ENCODE results near the gene IL20RA. TPM values are rescaled to one million over a fixed set of nuclear protein-coding genes. Genes with fewer than 3 reads are reported as not detected.
"Not testable (repeated sequence)": the region's sequence is repeated elsewhere in the genome, so short reads cannot be mapped to it uniquely, and the experiment has no call there.

IL20RA gene
- total RNA-seq, 1 donor from 2014 or later: 9.1 TPM

DNA sequence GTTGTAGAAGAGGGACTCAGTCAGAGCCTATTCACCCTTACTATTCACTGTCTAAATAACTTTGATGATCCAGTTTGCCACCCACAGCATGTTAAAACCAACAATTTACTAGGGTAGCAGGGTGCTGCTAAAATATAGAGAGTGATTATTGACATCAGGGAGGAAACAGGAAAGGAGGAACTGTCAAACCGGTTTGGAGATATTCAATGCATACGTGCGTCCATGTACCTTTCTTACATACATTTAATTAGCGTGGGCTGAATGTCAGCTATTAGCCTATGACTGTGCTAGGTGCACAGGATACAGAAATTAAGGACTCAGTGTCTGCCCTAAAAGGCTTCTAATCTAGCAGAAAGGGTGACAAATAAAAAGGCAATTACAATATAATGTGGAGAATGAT lies 57.2 kb downstream of the IL20RA start:
- DNase-seq (no peak), ATAC-seq (ENCODE audit: poor library complexity) (no peak)
- intact Hi-C loops (cut with DNase I): no loop called here

DNA sequence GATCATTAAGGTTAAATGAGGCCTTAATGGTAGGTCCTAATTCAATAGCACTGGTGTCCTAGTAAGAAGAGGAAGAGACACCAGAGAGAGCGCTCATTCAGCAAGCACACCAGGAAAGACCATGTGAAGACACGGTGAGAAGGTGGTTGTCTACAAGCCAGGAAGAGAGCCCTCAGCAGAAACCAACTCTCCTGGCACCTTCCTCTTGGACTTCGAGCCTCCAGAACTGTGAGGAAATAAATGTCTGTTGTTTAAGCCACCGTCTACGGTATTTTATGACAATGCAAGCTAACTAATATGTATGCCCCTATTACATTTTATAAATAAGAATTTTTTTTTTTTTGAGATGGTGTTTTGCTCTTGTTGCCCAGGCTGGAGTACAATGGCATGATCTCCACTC lies 59.3 kb downstream of the IL20RA start:
- intact Hi-C loops (cut with DNase I): no loop called here
- DNase-seq (no peak), ATAC-seq (ENCODE audit: poor library complexity) (no peak)

DNA sequence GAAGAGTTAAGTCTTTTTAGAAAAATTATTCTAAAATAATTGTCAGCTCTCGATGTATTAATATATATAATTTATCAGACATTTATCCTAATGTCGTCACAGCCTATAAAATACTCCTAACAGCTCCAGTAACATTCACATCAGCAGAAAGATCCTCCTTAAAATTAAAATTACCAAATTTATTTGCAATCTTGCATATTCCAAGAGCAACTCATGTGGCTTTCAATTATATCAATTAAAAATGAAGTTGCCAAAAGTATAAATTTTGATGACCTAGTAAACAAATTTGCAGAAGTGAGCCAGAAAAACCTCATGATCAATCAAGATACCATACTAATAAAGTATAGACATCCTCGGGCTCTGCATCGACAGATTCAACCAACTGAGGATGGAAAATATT lies 60.2 kb downstream of the IL20RA start:
- DNase-seq: no peak
- intact Hi-C loops (cut with DNase I): no loop called here
- ATAC-seq (ENCODE audit: poor library complexity): no peak

DNA sequence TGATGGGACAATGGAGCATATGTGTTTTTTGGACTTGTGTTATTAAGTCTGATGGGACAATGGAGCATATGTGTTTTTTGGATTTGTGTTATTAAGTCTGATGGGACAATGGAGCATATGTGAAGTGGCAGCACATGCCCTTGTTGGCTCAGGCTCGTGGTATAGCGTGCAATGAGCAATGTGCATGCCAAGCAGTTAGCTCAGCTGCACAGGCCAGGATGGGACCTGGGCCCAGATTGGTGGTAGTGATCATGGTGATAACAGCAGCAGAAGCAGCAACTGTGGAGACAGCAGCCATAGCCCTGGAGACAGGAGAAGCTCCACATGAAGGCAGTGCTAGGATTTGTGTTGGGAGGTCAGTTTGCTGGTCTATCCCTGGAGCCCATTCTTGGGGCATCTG lies 61.1 kb downstream of the IL20RA start:
- ATAC-seq (ENCODE audit: poor library complexity): peak; percentile 75
- peak; percentile 49 for DNase-seq
- intact Hi-C loops (cut with DNase I): no loop called here

DNA sequence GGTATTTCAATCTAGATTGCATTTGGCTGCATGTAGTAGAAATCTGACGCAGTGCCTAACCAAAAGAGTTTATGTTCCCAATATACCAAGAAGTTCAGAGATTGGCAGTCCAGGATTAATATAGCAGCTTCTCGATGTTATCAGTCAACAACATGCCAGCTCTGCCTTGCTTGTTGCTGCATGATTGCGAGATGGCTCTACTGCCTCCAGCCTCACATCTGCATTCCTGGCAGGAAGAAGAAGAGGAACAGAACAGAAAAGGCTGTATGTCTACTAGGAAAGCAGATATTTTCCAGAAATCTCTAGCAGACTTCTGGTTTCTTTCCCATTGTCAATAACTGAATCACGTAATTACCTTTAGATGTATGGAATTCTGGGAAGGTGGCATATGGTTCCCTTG lies 61.8 kb downstream of the IL20RA start:
- intact Hi-C loops (cut with DNase I): no loop called here
- DNase-seq (no peak), ATAC-seq (ENCODE audit: poor library complexity) (peak; percentile 64)

DNA sequence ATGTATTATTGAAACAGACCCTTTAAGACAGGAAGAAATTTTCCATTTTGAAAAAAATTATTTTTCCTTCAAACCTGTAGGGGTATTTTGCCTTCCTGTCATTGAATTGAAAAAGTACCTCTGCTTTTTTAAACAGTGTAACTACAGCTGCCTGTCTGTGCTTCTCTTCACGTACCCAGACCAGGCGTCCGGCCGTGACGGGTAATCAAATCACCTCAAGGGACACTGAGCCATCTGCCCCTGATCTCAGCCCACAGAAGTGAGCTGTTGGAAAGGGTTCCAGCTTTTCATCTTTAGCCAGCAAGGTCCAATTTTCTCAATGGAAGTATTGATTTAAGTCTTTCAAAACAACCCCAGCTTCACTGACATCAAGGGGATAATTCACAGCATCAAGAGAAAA lies 64.7 kb downstream of the IL20RA start:
- DNase-seq (no peak), ATAC-seq (ENCODE audit: poor library complexity) (no peak)
- intact Hi-C loops (cut with DNase I): no loop called here

DNA sequence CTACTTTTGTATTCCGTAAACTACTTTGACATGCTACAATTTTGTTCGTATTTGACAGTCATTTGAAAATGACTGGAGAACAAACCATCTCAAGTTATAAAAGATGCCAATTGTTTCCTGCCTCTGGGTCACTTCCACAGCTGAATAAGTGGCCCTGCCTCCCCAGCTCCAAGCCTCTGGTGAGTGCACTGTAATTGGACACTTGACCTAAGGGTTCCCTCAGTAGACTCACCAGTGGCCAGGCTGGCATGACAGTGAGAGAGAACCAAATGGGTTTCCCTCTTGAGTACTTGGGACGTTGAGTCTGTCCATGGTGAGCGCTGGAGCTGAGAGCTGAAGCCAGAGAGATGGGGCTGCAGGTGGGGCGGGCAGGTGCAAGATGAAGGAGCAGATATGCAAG lies 65.6 kb downstream of the IL20RA start:
- ATAC-seq (ENCODE audit: poor library complexity) (no peak), DNase-seq (no peak)
- intact Hi-C loops (cut with DNase I): no loop called here

DNA sequence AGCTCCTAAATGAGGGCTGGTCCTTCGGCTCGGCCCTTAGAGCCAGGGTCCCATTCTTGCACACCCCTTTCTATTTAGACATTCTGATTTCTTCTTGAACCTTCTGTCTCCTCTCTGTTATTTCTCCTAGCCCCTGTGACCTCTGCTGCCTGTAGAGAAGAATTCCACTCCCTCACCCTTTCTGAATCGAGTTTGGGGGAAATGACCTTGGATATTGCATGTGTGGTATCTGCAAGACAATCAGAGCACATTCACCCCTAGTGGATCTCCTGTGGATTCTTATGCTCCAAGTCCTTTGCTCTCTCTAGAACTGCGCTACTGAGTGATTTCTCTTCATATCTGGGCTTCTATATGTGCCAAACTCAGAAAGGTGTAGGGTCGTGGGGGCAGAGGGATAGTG lies 67.7 kb downstream of the IL20RA start:
- ATAC-seq (ENCODE audit: poor library complexity) (no peak), DNase-seq (no peak)
- intact Hi-C loops (cut with DNase I): no loop called here

DNA sequence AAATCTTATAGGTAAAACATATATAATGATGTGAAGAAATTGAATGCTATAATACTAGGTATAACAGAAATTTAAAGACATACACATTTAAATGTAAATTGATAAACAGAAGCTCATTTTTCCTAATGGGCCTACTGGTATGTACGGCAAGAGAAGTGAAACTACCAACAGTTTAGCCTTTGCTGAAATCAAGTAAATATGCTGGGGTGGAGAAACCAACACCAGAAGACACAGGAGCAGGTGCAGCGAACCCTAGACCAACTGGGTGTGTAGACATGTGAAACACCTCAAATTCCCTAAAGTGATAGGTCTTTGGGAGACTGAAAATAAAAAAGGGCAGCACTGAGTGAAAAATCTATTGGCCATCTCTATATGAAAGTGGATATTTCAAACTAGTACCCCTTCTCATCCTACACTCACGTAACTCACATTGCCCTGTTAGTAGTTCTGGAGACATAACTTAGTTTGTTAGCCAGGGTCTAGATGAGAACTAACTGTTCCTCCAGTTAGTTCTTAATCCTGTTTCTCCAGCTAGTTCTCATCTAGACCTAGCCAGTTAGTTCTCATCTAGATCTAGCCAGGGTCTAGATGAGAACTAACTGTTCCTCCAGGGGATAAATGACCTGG lies 69.6 kb downstream of the IL20RA start:
- intact Hi-C loops (cut with DNase I): no loop called here
- no peak for ATAC-seq (ENCODE audit: poor library complexity)

DNA sequence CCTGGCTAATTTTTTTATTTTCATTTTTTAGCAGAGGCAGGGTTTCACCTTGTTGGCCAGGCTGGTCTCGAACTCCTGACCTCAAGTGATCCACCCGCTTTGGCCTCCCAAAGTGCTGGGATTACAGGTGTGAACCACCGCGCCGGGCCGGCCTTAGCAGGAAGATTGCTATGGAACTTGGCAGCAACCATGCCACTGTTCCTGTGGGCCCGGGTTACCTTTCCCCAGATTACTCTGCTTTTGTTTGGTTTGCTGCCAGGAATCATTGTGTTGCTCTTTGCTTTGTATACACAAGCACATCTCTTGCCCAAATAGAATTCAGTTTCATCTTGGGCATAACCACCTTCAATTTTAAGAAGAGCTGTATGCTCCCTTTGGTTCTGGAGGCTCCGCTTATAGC lies 71.0 kb downstream of the IL20RA start:
- intact Hi-C loops (cut with DNase I); ATAC-seq (ENCODE audit: poor library complexity); DNase-seq: not testable (repeated sequence)

More for the DNA sequence above, 69.6 kb downstream of the IL20RA start:
- DNase-seq: no peak

DNA sequence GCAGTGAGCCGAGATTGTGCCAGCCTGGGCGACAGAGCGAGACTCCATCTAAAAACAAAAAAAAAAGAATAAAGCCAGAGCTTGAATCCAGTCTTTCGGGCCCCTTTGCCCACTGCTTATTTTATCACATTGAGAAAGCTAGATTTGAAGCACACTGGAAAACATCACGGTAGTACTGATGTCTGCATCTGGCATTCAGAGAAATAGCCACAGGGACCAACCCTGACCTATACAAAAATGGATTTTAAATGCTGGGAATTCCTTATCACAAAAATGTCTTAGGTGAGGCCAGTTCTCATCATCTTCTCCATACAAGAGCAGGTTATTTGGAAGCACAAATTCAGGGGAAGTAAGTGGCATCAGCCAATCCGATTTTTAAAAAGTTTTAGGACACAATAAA lies 73.2 kb downstream of the IL20RA start:
- intact Hi-C loops (cut with DNase I): no loop called here
- no peak for DNase-seq

DNA sequence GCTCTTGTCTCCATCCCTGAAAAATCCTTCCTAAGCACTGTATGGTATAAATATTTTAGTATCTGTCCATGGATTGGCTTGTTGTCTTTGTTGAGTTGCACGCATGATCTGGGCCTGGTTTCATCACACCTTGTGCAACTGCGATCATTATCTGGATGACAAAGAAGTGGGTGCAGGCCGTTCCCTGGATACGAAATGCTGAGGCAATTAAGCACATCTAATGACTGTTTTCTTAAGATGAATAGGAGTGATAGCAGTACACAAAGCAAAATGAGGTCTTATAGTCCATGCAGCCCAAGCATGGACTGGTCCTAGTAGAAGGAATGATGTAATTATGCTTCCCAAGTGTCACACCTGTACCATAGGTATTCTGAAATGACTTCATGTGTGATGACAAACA lies 74.8 kb downstream of the IL20RA start:
- intact Hi-C loops (cut with DNase I): no loop called here
- DNase-seq (no peak), ATAC-seq (ENCODE audit: poor library complexity) (no peak)

More for the DNA sequence above, 73.2 kb downstream of the IL20RA start:
- no peak for ATAC-seq (ENCODE audit: poor library complexity)

DNA sequence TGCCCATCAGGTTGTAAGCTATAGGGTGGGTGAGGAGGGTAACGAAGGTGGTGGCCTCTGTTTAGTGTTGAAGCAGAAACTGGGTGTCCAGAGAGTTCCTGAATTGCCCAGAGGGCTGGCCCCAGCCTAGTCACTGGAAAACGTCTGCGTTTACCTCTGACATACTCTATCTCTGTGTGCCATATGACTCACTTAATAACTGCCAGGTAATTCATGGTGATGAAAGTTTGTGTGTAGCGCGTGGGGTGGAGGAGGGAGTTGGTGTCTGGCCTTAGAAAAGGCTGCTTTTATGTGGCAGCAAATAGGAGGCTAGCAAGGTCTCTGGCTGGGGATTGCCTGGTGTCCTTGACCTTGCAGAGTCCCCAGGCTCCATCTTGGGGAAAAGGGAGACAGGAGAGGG lies 75.3 kb downstream of the IL20RA start:
- DNase-seq (peak; percentile 49), ATAC-seq (ENCODE audit: poor library complexity) (peak; percentile 77)
- intact Hi-C loops (cut with DNase I): no loop called here

DNA sequence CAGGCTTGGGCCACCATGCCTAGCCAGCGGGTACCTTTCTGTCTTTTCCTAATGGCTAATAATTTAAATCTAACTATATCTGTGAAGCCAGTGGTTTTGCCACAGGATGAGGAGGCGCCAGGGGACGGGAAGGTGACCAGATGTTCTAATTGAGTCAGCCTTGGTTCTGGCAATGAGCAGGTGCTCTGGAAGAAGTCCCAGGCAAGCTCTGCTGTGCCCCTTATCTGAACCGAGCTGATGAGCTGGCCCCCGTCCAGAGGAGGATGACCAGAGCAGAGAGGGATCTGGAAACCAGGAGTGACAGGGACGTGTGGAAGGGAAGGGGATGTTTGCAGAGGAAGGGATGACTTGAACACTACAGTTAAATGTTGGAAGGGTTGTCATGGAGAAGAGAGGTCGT lies 75.9 kb downstream of the IL20RA start:
- intact Hi-C loops (cut with DNase I): no loop called here
- ATAC-seq (ENCODE audit: poor library complexity) (peak; percentile 86), DNase-seq (peak; percentile 86)

DNA sequence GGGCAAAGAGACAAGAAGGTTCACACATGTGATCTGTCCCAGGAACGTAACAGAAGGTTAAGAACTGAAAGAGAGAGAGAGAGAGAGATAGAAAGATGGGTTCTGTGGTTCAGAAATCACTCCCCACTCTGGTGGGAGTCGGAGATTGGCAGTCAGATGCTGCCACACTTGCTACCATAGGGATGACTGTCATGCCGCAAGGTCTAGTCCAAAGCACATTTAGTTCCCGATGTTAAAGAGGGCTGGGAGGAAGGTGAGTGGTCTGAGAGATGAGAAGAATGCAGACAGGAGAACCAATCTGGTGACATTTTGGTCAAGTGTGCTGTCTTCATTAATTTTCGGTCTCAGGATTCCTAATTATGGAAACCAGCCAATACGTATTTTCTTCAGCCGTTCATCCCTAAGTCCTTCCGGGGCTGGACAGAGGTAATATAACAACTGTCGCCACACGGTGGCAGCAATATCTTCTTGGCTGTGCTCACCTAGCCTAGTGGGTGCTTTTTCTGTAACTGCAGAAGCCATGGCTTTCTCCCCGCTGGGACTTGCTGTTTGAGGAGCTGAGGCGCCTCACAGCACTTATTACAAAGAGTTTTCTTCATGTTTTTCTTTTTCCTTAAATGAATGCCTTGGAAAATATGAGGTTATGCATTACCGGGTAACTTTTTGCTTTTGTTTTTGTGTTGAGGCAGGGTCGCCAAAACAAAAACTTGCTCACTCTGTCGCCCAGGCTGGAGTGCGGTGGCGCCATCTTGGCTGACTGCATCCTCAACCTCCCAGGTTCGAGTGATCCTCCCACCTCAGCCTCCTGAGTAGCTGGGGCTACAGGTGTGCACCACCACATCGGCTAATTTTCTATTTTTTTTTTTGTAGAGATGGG lies 76.7 kb downstream of the IL20RA start:
- intact Hi-C loops (cut with DNase I): no loop called here
- DNase-seq (peak; percentile 80), ATAC-seq (ENCODE audit: poor library complexity) (peak; percentile 75)

DNA sequence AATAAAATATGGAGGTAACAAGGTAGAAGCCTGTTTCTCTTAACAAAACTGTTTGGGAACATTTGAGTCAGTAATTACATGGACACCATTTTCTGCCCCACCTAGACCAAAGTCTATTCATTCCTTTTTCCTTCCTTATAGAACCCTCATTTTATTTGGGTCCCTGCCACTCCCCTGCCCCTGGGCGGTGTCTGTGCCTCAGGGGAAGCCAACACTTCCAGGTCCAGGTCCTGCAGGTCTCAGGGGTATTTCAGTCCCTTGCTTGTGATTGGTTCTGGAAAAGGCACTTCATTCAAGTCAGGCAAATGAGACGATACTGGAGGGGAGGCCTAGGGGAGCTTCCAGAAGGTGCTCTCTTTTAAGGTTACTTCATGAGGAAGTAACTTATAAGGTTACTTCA lies 80.4 kb downstream of the IL20RA start:
- ATAC-seq (ENCODE audit: poor library complexity) (no peak), DNase-seq (no peak)
- intact Hi-C loops (cut with DNase I): no loop called here

DNA sequence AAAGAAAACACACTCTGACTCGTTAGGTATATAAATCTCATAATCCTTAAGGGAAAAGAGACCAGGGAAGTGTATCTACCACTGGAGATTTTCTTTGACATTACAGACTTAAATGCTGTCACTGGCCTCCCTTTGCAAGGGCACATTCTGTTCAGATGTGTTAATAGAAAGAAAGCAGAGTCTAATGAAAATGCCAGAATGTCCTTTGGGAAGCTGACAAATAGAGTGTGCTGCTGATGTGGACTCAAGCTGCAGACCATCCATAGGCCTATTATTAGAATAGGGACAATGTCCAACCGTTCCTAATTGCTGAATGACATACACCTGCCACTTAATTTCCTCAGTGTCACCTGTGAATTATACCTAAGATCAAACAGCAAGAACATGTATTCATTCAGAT lies 81.5 kb downstream of the IL20RA start:
- intact Hi-C loops (cut with DNase I): no loop called here
- peak; percentile 86 for ATAC-seq (ENCODE audit: poor library complexity)

DNA sequence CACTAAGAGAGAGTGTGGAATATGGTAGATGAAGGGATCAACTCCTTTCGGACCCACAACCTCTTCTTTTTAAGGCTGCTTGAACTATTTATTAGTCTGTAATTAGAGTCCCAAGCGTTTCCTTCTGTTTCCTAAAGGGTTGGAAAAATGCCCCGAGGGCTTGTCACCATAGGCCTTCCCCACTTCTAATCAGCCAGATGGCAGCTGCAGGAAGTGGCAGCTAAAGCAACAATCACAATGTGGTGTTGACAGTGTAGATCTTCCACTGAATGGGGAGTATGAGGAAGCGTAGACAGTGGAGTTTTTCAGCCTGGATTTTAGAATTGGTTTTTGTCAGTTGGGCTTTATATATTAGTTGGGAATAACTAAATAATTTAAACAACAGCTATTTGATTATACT lies 82.1 kb downstream of the IL20RA start:
- DNase-seq (peak; percentile 48), ATAC-seq (ENCODE audit: poor library complexity) (peak; percentile 93)
- intact Hi-C loops (cut with DNase I): no loop called here

More for the DNA sequence above, 81.5 kb downstream of the IL20RA start:
- DNase-seq: no peak

DNA sequence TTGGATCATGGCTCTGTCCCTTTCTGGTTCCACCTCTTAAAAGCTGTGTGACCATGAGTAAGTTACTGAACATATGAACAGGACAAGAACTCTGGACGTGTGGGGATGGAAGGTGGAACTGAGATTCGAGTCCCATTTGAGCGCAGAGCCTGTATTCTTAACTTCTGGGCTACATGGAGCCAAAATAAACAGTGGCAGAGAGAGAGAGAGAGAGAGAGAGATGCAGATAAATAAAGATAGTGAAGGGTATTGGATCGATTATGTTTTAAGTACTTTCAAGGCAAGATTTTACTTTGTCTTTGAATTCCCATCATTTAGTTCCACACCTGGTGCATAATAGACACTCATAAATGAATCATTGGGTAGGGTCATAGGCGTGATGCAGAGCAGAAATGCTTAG lies 82.9 kb downstream of the IL20RA start:
- DNase-seq (no peak), ATAC-seq (ENCODE audit: poor library complexity) (no peak)
- intact Hi-C loops (cut with DNase I): no loop called here

DNA sequence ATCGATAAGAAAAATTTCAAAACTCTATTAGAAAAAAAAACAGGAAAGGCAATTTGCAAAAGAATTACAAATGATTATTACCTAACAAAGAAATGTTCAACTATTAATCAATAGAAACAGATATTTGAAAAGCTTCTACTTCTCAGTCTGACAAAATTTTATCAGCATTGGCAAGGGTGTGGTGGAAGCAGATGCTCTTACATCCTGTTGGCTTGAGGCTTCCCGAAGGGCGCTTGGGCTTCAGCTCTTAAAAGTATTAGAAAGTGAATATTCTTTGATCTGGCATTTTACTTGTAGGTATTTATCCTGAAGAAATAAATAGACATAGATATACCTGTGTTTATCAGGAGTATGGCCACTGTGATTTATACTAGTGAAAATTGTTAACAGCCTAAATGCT lies 84.0 kb downstream of the IL20RA start:
- intact Hi-C loops (cut with DNase I): no loop called here
- ATAC-seq (ENCODE audit: poor library complexity): no peak
- DNase-seq: no peak

Data from Right ventricle myocardium superior (tissue), 1 donor.